ENCODE measurements around the gene MPV17L. TPM values are rescaled to one million over a fixed set of nuclear protein-coding genes. Genes with fewer than 3 reads are reported as not detected.
"Not testable (repeated sequence)": the region's sequence is repeated elsewhere in the genome, so short reads cannot be mapped to it uniquely, and the experiment has no call there.

The MPV17L gene
- total RNA-seq, 1 experiment from 2014 or later, result 6.3 TPM

GRCh38 chr16:15427648-15428239 lies 32.2 kb downstream of the MPV17L start:
- no peak for TF ChIP-seq EZH2 (IDR thresholded peaks at IDR 0.05; ENCODE audit: borderline replicate concordance, low read depth, low read length, poor library complexity, severe bottlenecking)
- TF ChIP-seq CTCF (conservative IDR thresholded peaks at IDR 0.05; ENCODE audit: low read depth, low read length), result peak; percentile 77
- CTCF ChIA-PET, result interaction anchor here (0.6 to 1.0 kb wide), 3 partner anchors 82 to 324 kb away, joined by 6 to 9 read pairs (median 9); no protein-coding TSS in a partner anchor

DNA sequence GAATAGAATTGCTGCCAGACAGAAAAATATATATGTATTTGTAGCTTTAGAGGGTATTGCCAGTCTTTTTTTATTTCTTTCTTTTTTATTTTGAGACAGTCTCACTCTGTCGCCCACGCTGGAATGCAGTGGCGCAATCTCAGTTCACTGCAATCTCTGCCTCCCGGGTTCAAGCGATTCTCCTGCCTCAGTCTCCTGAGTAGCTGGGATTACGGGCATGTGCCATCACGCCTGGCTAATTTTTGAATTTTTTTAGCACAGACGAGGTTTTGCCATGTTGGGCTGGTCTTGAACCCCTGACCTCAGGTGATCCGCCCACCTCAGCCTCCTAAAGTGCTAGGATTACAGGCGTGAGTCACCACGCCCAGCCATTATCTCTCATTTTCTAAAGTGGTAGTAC lies 35.3 kb downstream of the MPV17L start:
- H3K4me1 ChIP-seq (ENCODE audit: insufficient read depth, low read length, poor library complexity, severe bottlenecking); H3K9me3 ChIP-seq (ENCODE audit: low read depth, low read length, poor library complexity, severe bottlenecking); POLR2A ChIA-PET (ENCODE audit: low non-redundant PET); BruUV-seq (replicated peaks); H3K27ac ChIP-seq (ENCODE audit: low read depth, low read length, poor library complexity, severe bottlenecking); DNase-seq (ENCODE audit: low spot score); H3K36me3 ChIP-seq (ENCODE audit: insufficient read depth, low read length, poor library complexity, severe bottlenecking); intact Hi-C loops (cut with micrococcal nuclease; ENCODE audit: unreplicated experiment); H3K4me3 ChIP-seq (ENCODE audit: low read depth, low read length, poor library complexity, severe bottlenecking): not testable (repeated sequence)
- H3K27me3 ChIP-seq (replicated peaks; ENCODE audit: insufficient read depth, low read depth, low read length, poor library complexity), result peaks cover 11% of the 10 kb centered on the region
- CTCF ChIA-PET, result interaction anchor here (0.6 kb wide), 1 partner anchor 391 kb away, joined by 4 read pairs; no protein-coding TSS in a partner anchor

More at GRCh38 chr16:15427648-15428239, 32.2 kb downstream of the MPV17L start:
- POLR2A ChIA-PET (ENCODE audit: low non-redundant PET), result interaction anchor here (0.6 kb wide), 1 partner anchor 469 kb away, joined by 7 read pairs; no protein-coding TSS in a partner anchor
- Histone ChIP-seq H3K4me3 (ENCODE audit: low read depth, low read length, poor library complexity, severe bottlenecking) (no peak overlapping the region), H3K36me3 (ENCODE audit: insufficient read depth, low read length, poor library complexity, severe bottlenecking) (no peaks in the 10 kb centered on the region), H3K9me3 (ENCODE audit: low read depth, low read length, poor library complexity, severe bottlenecking) (no peaks in the 10 kb centered on the region), H3K27ac (ENCODE audit: low read depth, low read length, poor library complexity, severe bottlenecking) (no peak overlapping the region), H3K27me3 (replicated peaks; ENCODE audit: insufficient read depth, low read depth, low read length, poor library complexity) (no peaks in the 10 kb centered on the region), H3K4me1 (ENCODE audit: insufficient read depth, low read length, poor library complexity, severe bottlenecking) (no peaks in the 10 kb centered on the region)
- intact Hi-C loops (cut with micrococcal nuclease; ENCODE audit: unreplicated experiment), result loop anchor here (2.0 kb wide), 2 partner anchors 123 to 277 kb away; no protein-coding TSS in a partner anchor
- no TSS peak for BruUV-seq (replicated peaks)
- peak; percentile 87 for DNase-seq (ENCODE audit: low spot score)

GRCh38 chr16:15434079-15434424 lies 38.5 kb downstream of the MPV17L start:
- ChIA-PET CTCF (interaction anchor here (0.5 kb wide), 1 partner anchor 52 kb away, joined by 4 read pairs; no protein-coding TSS in a partner anchor), POLR2A (ENCODE audit: low non-redundant PET) (no interaction called here)
- TF ChIP-seq EZH2 (IDR thresholded peaks at IDR 0.05; ENCODE audit: borderline replicate concordance, low read depth, low read length, poor library complexity, severe bottlenecking) (no peak), CTCF (conservative IDR thresholded peaks at IDR 0.05; ENCODE audit: low read depth, low read length) (no peak)
- H3K27me3 ChIP-seq (replicated peaks; ENCODE audit: insufficient read depth, low read depth, low read length, poor library complexity), result peaks cover 11% of the 10 kb centered on the region
- H3K4me1 ChIP-seq (ENCODE audit: insufficient read depth, low read length, poor library complexity, severe bottlenecking), result peaks cover 6% of the 10 kb centered on the region
- intact Hi-C loops (cut with micrococcal nuclease; ENCODE audit: unreplicated experiment), result no loop called here
- no peaks in the 10 kb centered on the region for H3K9me3 ChIP-seq (ENCODE audit: low read depth, low read length, poor library complexity, severe bottlenecking)
- peak overlapping the region; percentile 81 for H3K4me3 ChIP-seq (ENCODE audit: low read depth, low read length, poor library complexity, severe bottlenecking)
- DNase-seq (ENCODE audit: low spot score), result no peak
- no TSS peak for BruUV-seq (replicated peaks)
- no peaks in the 10 kb centered on the region for H3K36me3 ChIP-seq (ENCODE audit: insufficient read depth, low read length, poor library complexity, severe bottlenecking)
- no peak overlapping the region for H3K27ac ChIP-seq (ENCODE audit: low read depth, low read length, poor library complexity, severe bottlenecking)

Data from A673 (cell line).